ENCODE data around the gene CARD16. TPM values are rescaled to one million over a fixed set of nuclear protein-coding genes. Genes with fewer than 3 reads are reported as not detected.

Gene CARD16
- total RNA-seq, 1 donor from 2014 or later, result 1.6 TPM

DNA sequence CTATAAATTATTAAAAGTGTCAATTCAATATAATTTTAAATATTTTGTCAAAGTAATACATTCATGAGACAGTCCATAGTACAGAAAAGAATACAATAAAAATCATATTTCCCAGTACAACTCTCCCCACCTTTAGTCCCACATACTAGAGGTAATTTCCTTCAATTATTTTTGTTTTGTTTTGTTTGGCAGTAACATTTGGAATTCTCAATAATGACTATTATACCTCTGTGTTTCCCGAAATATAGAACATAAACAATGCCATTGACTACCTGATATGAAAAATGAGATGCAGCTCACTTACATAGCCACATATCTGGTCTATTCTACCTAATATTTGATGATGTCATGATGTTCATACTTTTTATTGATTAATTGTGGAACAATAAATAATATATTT, 52.4 kb downstream of the CARD16 start:
- TF ChIP-seq, protein P1, sequence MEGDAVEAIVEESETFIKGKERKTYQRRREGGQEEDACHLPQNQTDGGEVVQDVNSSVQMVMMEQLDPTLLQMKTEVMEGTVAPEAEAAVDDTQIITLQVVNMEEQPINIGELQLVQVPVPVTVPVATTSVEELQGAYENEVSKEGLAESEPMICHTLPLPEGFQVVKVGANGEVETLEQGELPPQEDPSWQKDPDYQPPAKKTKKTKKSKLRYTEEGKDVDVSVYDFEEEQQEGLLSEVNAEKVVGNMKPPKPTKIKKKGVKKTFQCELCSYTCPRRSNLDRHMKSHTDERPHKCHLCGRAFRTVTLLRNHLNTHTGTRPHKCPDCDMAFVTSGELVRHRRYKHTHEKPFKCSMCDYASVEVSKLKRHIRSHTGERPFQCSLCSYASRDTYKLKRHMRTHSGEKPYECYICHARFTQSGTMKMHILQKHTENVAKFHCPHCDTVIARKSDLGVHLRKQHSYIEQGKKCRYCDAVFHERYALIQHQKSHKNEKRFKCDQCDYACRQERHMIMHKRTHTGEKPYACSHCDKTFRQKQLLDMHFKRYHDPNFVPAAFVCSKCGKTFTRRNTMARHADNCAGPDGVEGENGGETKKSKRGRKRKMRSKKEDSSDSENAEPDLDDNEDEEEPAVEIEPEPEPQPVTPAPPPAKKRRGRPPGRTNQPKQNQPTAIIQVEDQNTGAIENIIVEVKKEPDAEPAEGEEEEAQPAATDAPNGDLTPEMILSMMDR (IDR thresholded peaks at IDR 0.05; ENCODE audit: unreplicated experiment), result no peak
- no peaks in the 10 kb centered on the region for H3K4me1 Mint-ChIP-seq
- no peaks in the 10 kb centered on the region for H3K27me3 Mint-ChIP-seq (ENCODE audit: low read depth)
- peaks cover 33% of the 10 kb centered on the region for H3K9me3 Mint-ChIP-seq
- H3K27ac Mint-ChIP-seq, result no peak overlapping the region
- H3K36me3 Mint-ChIP-seq, result peaks cover 17% of the 10 kb centered on the region
- DNase-seq (ENCODE audit: low spot score in 2 of 2, unreplicated experiment in 2 of 2), result no peak
- H3K4me3 Mint-ChIP-seq, result no peak overlapping the region

DNA sequence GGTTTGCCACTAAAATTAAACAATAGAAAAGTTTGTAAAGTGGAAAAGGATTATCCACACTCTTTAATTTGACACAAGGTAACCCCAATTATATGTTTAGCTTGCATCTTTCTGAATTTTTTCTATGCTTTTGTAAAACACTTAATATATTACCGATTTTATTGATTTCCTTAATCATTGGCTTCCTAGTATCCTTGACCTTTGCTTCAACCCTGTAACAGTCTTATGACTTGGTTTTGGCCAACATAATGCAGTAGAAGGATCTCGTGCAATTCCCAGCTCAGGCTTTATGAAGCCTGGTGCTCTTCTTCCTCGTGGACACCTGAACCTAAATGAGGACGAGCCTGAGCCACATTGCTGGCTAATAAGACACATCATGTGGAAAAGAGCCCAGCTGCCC, 53.1 kb downstream of the CARD16 start:
- no peaks in the 10 kb centered on the region for H3K27me3 Mint-ChIP-seq (ENCODE audit: low read depth)
- no peaks in the 10 kb centered on the region for H3K4me1 Mint-ChIP-seq
- TF ChIP-seq, protein P1 (IDR thresholded peaks at IDR 0.05; ENCODE audit: unreplicated experiment), result no peak
- no peak overlapping the region for H3K27ac Mint-ChIP-seq
- H3K9me3 Mint-ChIP-seq, result peaks cover 41% of the 10 kb centered on the region
- H3K4me3 Mint-ChIP-seq, result no peak overlapping the region
- H3K36me3 Mint-ChIP-seq, result peaks cover 24% of the 10 kb centered on the region
- DNase-seq (ENCODE audit: low spot score in 2 of 2, unreplicated experiment in 2 of 2), result no peak

Other genes with a start within 250 kb of the CARD16 start
- not detected in 3 replicates for gene CASP12, start 146.9 kb downstream of the CARD16 start, total RNA-seq
- 19.0 to 21.4 TPM (median 19.4 TPM) in 3 replicates for gene CASP4, start 76.8 kb downstream of the CARD16 start, total RNA-seq
- not detected in 3 replicates for gene CASP5, start 22.2 kb downstream of the CARD16 start, total RNA-seq
- 2.7 to 4.9 TPM (median 2.8 TPM) in 3 replicates for gene CASP1, start 10.2 kb downstream of the CARD16 start, total RNA-seq
- not detected in 3 replicates for gene CARD18, start 94.4 kb upstream of the CARD16 start, total RNA-seq